ENCODE results near the gene ASPRV1. TPM values are rescaled to one million over a fixed set of nuclear protein-coding genes. Genes with fewer than 3 reads are reported as not detected.

ASPRV1 gene
- total and polyA plus RNA-seq, 2 donors (not counting 3 experiments of a cell fraction or from before 2014, with no cell fraction given), result 0.15 to 0.22 TPM

DNA sequence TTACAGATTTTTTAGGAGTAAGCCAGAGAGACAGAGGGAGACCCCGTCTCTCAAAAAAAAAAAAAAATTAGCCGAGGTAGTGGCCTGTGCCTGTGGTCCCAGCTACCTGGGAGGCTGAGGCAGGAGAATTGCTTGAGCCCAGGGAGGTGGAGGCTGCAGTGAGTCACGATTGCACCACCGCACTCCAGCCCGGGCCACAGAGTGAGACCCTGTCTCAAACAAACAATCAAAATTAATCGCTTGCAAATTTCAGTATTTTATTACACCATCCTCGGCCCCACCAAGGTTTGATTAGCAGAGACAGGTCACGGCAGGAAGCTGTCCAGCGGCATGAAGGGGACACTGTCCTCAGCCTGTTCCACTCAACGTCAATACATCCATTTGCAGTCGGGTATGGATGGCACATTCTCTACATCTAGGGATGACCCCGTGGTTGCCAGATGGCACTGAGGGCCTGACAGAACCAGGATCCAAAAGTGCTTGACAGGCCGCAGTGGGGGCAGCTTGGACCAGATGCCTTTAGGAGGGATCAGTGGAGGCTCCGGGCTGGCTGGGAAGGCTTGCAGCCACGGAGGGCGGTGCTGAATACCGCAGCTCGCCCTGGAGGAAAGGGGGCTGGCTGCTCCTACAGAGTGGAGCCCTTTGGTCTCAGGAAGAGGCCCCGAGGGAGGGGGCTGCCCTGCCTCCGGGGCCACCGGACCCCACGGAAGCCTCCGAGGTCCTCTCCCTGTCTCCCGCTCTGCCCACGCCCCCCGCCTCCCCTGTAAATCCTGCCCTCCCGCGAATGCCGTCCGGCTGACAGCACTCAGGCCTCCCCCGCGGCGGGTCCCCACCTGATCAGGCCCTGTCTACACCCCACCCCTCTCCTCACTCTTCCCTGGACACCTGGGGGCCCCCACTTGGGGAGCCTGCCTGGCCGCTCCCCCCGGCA is 13.1 kb downstream of the ASPRV1 start:
- no TSS peak for BruUV-seq (replicated peaks)
- intact Hi-C loops (cut with micrococcal nuclease), result loop anchor here (5.0 kb wide), 1 partner anchor 54 kb away; no protein-coding TSS in a partner anchor
- no peak overlapping the region for H3K9ac ChIP-seq (replicated peaks; ENCODE audit: extremely low read depth, insufficient read depth, low read length)
- ChIA-PET POLR2A (interaction anchor here (0.8 kb wide), 1 partner anchor 13 kb away, joined by 7 read pairs; no protein-coding TSS in a partner anchor), CTCF (interaction anchor here (5.3 kb wide), 1 partner anchor 14 kb away, joined by 19 read pairs; no protein-coding TSS in a partner anchor)
- no peak overlapping the region for H3K4me3 ChIP-seq (replicated peaks in 1 of 3; ENCODE audit: insufficient read depth in 1 of 3, low read depth in 1 of 3, low read length in 3 of 3)
- no peak overlapping the region for H3K4me2 ChIP-seq (ENCODE audit: insufficient read depth, low read length)
- H3K4me1 ChIP-seq (ENCODE audit: control insufficient read depth, extremely low read depth, insufficient read depth, low read length), result peaks cover 25% of the 10 kb centered on the region
- no peaks in the 10 kb centered on the region for H3K27me3 ChIP-seq (ENCODE audit: control insufficient read depth in 2 of 2, insufficient read depth in 2 of 2, low read length in 2 of 2)
- H3K9me1 ChIP-seq (replicated peaks; ENCODE audit: control insufficient read depth, extremely low read depth, insufficient read depth, low read length), result no peaks in the 10 kb centered on the region
- peak overlapping the region; percentile 33 for H2AFZ ChIP-seq (ENCODE audit: low read depth, low read length)
- FAIRE-seq (no peak), DNase-seq (ENCODE audit: low read depth, low spot score) (no peak)
- dilution Hi-C loops (cut with MboI; ENCODE audit: extremely low pct_ligation_motif_present, low sequenced_read_pairs), result no loop called here
- TF ChIP-seq POLR2A (IDR thresholded peaks at IDR 0.05; ENCODE audit: low read depth, low read length) (no peak), JUN (IDR thresholded peaks at IDR 0.05; ENCODE audit: borderline replicate concordance, insufficient read depth, insufficient read length, low read depth) (no peak), GATA2 (IDR thresholded peaks at IDR 0.05; ENCODE audit: insufficient read depth, insufficient read length, low read depth, low read length) (no peak), MYC (IDR thresholded peaks at IDR 0.05; ENCODE audit: low read depth, low read length) (no peak), MAX (IDR thresholded peaks at IDR 0.05; ENCODE audit: insufficient read depth, insufficient read length) (no peak), POLR2AphosphoS5 (IDR thresholded peaks at IDR 0.05; ENCODE audit: insufficient read depth, low read depth, low read length) (no peak), FOS (IDR thresholded peaks at IDR 0.05; ENCODE audit: borderline replicate concordance, insufficient read depth, low read length) (no peak), EZH2 (IDR thresholded peaks at IDR 0.05; ENCODE audit: borderline replicate concordance, low read depth, low read length, severe bottlenecking) (no peak)
- TF ChIP-seq, protein P1, sequence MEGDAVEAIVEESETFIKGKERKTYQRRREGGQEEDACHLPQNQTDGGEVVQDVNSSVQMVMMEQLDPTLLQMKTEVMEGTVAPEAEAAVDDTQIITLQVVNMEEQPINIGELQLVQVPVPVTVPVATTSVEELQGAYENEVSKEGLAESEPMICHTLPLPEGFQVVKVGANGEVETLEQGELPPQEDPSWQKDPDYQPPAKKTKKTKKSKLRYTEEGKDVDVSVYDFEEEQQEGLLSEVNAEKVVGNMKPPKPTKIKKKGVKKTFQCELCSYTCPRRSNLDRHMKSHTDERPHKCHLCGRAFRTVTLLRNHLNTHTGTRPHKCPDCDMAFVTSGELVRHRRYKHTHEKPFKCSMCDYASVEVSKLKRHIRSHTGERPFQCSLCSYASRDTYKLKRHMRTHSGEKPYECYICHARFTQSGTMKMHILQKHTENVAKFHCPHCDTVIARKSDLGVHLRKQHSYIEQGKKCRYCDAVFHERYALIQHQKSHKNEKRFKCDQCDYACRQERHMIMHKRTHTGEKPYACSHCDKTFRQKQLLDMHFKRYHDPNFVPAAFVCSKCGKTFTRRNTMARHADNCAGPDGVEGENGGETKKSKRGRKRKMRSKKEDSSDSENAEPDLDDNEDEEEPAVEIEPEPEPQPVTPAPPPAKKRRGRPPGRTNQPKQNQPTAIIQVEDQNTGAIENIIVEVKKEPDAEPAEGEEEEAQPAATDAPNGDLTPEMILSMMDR (IDR thresholded peaks at IDR 0.05; ENCODE audit: extremely low read depth in 1 of 2, insufficient read depth in 1 of 2, low read depth in 1 of 2, low read length in 2 of 2), result no peak
- H4K20me1 ChIP-seq (replicated peaks; ENCODE audit: control insufficient read depth, extremely low read depth, insufficient read depth, low read length), result no peaks in the 10 kb centered on the region
- H3K79me2 ChIP-seq (ENCODE audit: control insufficient read depth, insufficient read depth, low read length), result no peaks in the 10 kb centered on the region
- no peaks in the 10 kb centered on the region for H3K9me3 ChIP-seq (replicated peaks; ENCODE audit: control insufficient read depth, insufficient read depth, low read length)
- no peak overlapping the region for H3K27ac ChIP-seq (ENCODE audit: insufficient read depth, low read depth, low read length)
- H3K36me3 ChIP-seq (ENCODE audit: control insufficient read depth in 2 of 2, extremely low read depth in 1 of 2, insufficient read depth in 2 of 2, low read length in 2 of 2), result no peaks in the 10 kb centered on the region

All from endothelial cell of umbilical vein (primary cell).